HG02610 (cell line): ENCODE data around the gene SLC12A5.
"Not testable (repeated sequence)": the region's sequence is repeated elsewhere in the genome, so short reads cannot be mapped to it uniquely, and the experiment has no call there.

Experiments used
- ATAC-seq: cut with Tn5 transposase; IDR thresholded peaks from one replicate; pipeline ENCODE4 v1.9.1; 2021; ENCODE audit warnings: mild to moderate bottlenecking, moderate library complexity; ENCODE audit not compliant: unreplicated experiment

SLC12A5 gene

GRCh38 chr20:46028772-46029371 lies at the start of gene SLC12A5:
TSS of gene SLC12A5 (plus strand) at chr20:46029215. CDS start at chr20:46029345, 130 bp downstream.
- no peak for ATAC-seq

DNA sequence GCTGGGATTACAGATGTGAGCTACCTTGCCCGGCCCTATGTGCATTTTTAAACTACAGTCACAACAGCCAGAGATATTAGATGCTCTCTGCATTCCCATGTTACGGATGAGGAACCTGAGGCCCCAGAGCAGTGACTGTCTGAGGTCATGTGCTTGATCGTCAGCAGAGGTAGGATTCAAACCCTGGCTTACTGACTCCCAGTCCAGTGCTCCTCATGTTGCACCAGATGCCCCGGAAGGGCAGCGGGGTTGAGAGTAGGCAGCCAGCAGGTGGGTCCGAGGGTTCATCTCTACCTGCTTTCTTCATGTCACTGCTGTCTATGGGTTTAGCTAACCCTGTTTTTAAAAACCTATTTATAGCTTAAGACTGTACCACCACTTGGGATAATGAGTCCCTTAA lies 47.8 kb upstream of the SLC12A5 start:
- no peak for ATAC-seq

DNA sequence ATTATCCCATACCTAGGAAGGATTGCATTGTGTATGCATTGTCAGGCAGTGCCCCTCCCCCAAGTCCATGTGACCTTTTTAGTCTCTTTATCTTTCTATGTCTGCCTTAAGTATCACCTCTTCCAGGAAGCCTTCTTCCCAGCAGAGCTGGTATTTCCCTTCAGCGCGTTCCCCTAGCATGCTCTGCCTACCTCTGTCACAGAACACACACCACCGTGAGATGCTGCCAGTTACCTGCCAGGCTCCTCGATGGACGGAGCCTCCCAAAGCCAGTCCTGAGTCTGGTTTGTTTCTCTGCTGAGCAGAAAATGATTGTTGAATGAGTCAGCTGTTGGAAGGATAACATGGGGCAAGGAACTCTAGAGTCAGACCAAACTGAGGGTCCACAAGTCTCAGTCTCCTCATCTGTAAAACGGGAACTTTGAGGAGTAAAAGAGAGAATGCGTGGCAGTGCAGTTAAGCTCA lies 45.7 kb upstream of the SLC12A5 start:
- ATAC-seq = no peak

- ATAC-seq = no peak
Observed at GRCh38 chr20:45985573-45985972, 43.4 kb upstream of the SLC12A5 start.

DNA sequence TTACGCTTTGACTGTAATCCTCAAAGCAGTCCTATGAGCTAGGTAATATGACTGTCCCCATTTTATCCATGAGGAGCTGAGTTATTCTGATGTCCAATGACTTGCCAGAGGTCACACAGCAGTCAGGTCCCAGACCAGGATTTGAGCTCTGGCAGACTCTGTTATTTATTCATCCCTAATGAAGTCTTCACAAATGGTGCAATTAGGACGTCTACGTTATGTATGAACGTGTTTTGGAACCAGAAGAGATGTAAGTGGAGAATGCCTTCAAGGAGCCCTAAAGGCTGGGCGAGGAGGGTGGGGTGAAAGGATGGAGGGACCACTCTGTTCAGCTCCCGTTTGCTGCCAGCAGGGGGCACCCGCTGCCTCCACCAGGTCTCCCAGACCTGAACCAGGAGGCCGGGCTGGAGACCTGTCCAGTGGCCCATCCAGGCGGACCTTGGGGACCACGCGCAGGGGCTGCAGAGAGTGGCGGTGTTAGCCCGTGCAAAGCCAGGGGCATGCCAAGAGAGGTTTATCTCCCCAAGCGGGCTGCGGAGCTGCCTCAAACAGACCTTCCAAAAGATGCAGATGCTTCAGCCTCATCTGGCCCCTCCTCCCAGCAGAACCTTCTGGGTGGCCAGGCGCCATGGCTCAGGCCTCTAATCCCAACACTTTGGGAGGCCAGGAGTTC lies 41.8 kb upstream of the SLC12A5 start:
- peak; percentile 57 for ATAC-seq

GRCh38 chr20:45988830-45989229 lies 40.2 kb upstream of the SLC12A5 start:
- ATAC-seq = not testable (repeated sequence)

GRCh38 chr20:45991616-45992015 lies 37.4 kb upstream of the SLC12A5 start:
- ATAC-seq = no peak

DNA sequence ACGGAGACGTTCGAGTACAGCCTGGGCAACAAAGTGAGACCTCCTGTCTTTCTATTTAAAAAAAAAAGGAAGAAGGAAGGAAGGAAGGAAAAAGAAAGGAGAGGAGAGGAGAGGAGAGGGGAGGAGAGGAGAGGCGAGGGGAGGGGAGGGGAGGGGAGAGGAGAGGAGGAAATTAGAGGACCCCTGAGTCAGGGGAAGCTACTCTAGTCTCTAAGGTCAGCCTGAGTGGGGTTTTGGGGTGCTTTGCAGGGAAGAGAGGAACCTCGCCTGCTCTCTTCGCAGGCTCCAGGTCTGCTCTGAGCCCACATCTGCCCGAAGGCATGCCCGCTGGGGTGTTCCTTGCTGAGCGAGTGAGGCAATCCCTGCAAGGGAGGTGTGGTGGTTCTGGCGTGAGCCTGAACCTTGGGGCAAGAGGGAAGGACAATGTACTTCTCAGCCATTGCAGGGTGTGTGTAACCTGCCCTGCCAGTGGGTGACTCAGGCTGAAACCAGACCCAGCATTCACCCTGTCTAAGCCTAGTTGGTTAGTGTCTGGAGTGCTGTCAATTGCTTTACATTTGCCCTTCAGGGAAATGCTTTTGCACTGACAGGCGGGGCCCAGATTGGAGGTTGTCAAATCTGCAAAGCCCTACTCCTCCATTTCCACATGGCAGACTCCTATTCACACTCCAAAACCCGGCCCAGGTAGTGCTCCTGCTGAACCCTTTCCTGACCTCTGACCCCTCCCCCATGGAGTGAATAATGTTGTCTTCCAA lies 35.6 kb upstream of the SLC12A5 start:
- no peak for ATAC-seq

- ATAC-seq = no peak
Observed at GRCh38 chr20:45994761-45995493, 34.1 kb upstream of the SLC12A5 start.

DNA sequence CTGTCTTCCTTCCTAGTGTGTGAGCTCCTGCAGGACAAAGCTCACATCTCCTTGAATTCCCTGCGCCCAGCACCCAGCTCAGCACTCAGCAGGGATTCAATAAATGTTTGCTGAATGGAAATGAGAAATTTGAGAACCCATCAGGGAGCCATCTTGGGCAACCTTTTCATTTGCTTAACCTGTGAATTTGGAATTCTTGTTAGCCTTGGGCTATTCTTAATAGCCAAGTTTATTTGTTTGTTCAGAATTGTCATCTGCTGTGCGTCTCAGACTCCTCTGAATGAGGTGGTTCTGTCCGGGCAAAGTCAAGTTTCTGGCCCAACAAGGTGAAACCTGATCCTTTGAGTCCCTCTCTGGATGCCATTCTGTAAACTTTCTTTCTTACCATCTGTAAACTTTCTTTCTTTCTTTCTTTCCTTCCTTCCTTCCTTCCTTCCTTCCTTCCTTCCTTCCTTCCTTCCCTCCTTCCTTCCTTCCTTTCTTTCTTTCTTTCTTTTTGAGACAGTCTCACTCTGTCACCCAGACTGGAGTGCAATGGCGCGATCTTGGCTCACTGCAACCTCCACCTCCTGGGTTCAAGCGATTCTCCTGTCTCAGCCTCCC lies 33.4 kb upstream of the SLC12A5 start:
- not testable (repeated sequence) for ATAC-seq

DNA sequence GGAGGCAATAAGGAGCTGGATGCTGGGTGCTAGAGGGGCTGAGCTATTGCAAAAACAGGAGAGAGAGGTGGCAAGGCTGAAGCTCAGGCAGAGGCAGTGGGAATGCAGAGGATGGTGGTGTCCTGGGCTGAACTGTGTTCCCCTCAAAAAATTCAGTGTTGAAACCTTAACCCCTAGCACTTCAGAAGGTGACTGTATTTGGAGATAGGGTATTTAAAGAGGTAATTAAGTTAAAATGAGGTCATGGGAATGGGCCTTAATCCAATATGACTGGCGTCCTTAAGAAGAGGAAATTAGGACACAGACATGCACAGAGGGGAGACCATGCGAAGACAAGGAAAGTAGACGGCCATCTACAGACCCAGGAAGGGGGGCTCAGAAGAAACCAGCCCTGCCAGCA lies 31.8 kb upstream of the SLC12A5 start:
- no peak for ATAC-seq

DNA sequence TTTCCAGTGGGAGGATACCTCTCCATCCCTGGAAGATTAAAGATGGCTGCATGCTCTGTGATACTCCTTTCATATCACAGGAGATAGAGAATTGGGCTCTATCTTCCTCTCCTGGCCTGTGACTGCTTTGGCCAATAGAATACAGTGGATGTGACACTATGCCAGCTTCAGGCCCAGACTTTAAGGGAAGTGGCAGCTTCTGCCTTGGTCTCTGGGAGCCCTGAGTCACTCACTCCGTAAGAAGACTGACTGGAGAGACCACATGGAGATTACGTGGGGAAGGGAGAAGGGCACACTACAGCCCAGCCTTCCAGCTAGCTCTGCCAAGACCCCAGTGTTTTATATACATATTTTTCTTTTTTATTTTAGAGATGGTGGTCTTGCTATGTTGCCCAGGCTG lies 30.7 kb upstream of the SLC12A5 start:
- ATAC-seq = no peak

DNA sequence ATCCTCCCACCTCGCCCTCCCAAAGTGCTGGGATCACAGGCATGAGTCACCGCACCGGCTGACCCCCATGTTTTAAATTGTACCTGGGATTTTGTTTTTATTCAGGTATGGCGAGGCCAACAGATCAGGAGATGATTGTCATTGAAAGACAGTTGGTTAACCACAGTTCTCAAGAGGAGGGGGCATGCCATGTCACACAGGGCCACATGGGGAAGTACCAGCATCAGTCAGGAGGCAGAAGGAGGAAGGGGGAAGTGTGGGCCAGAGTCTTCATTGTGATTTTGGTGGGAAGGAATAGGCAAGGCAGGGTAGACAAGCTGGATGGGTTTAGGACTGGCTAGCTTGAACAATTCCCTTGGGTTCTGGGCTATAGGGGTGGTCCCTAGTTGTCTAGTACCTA lies 30.3 kb upstream of the SLC12A5 start:
- no peak for ATAC-seq

DNA sequence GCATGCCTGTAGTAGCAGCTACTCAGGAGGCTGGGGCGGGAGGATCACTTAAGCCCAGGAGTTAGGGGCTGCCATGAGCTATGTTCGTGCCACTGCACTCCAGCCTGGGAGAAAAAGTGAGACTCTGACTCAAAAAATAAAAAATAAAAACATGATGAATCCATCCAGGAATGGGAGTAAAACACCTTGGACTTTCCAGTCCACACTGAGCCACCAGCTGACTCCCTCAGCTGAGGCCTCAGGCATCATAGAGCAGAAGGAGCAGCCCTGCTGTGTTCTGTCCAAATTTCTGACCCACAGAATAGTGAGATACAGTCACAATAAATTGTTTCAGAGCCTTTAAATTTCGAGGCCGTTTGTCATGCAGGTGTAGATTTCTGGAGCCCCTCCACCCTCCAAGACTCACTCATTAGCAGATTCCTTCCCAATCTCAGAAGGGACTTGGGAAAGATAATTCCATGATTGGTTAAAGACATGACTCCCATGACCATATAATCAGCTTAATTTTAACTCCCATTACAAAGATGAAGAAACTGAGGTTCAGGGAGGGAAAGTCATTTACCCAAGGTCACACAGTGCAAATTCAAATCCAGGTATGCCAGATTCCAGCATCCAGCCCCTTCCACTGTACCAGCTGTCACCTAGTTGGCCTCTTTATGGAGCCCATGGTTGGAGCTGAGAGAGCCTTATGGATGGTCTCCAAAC lies 29.3 kb upstream of the SLC12A5 start:
- no peak for ATAC-seq

- no peak for ATAC-seq
Observed at GRCh38 chr20:46000262-46000996, 28.6 kb upstream of the SLC12A5 start.

DNA sequence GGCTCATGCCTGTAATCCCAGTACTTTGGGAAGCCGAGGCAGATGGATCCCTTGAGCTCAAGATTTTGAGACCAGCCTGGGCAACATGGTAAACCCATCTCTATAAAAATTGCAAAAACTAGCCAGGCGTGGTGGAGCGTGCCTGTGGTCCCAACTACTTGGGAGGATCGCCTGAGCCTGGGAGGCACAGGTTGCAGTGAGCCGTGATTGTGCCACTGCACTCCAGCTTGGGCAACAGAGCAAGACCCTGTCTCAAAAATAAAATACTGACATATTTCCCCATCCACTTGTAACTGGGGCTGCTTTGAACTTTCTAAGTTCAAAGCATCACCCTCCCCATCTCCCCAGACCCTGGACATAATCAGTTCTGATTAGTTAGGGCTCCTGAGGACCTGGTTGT lies 27.5 kb upstream of the SLC12A5 start:
- no peak for ATAC-seq

DNA sequence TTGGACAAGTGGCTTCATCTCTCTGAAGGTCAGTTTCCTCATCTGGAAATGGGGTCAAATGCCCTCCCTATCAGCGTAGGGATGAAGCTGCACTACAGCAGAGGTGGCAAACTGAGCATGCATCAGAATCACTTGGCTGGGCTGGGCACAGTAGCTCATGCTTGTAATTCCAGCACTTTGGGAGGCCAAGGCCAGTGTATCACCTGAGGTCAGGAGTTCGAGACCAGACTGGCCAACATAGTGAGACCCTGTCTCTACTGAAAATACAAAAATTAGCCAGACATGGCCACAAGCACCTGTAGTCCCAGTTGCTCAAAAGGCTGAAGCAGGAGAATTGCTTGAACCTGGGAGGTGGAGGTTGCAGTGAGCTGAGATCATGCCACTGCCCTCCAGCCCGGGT lies 27.0 kb upstream of the SLC12A5 start:
- no peak for ATAC-seq

DNA sequence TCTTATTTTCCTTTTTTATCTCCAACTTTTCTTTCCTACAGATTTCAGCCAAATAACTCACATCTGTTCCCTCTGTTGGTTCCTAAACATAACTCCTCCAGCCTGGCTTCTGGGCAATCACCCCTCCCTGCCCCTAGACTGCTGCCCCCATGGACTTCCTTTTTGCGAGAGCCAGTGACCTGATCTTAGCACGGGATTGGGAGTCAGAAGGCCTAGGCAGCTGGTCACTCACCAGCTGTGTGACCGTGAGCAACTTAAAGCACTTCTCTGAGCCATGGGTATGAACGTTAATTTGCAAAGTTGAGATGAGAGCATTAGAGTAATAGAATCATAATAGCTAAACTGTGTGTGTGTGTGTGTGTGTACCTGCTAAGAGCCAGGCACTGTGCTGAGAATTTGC lies 24.8 kb upstream of the SLC12A5 start:
- no peak for ATAC-seq

DNA sequence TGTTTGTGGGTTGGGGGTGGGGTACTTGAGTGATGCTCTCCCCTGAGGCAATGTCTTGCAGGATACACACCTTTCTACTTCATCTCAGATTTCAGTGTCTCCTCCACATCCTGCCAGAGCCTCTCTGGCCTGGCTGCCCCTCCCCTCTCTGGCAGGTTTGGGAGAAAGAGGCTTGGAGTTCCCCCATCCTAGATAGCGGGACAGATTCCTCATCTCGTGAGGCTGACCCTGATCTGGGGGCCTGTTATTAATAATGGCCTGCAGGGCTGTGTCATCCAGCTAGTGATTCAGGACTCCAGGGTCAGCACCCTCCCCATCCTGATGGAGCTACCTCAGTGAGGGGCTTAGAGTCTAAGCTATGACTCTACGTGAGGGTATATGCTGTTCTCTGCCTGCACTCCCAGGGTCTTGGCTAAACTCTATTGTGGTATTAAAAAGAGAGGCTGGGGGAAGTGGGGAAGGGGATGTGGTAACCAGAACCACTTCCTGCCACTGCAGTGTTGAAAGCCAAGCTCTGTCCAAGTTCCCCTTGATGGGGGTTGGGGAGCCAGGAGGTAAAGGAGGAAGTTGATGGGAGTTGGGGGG lies 24.0 kb upstream of the SLC12A5 start:
- ATAC-seq = no peak
